ENCODE results near the gene NRP1.
A peak's percentile ranks its signal among the peaks of the same experiment; 100 is the strongest.
"Not testable (repeated sequence)": the region's sequence is repeated elsewhere in the genome, so short reads cannot be mapped to it uniquely, and the experiment has no call there.

NRP1 gene

DNA sequence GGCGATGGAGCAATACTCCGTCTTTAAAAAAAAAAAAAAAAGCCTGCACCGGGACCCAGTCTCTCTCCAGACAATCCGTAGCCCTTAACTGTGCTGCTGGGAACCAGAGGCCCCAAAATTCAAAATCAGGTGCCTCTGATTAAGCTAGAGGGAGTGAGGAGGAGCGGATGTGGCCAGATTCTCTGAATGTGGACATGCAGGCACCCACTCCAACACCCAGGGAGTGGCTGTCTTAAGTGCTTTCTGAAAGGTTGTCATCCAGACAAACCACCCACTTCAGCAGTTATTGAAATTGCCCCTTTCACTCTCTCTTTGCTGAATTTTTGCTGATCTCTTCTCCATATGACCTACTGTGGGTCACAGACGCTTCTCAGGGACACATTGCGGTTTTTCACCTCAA, 14.2 kb downstream of the NRP1 start:
- DNase-seq, result no peak

DNA sequence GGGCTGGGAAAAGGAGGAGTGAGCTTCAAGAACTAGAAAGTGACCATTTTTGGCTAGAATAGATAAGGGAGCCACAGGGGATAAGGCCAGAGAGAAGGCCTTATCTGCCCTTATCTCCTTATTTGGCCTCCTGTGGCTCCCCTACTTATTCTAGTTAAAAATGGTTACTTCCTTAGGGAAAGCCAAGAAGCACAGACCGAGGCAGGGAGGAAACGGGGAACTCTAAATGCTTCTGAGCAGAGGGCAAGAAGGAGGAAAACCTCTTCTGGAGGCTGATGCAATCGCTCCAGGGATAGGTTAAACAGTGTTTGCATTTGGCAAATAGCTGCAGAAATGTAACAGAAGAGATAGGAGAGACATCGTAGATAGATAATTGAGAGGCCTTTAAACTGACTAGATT, 18.6 kb downstream of the NRP1 start:
- DNase-seq, result no peak

DNA sequence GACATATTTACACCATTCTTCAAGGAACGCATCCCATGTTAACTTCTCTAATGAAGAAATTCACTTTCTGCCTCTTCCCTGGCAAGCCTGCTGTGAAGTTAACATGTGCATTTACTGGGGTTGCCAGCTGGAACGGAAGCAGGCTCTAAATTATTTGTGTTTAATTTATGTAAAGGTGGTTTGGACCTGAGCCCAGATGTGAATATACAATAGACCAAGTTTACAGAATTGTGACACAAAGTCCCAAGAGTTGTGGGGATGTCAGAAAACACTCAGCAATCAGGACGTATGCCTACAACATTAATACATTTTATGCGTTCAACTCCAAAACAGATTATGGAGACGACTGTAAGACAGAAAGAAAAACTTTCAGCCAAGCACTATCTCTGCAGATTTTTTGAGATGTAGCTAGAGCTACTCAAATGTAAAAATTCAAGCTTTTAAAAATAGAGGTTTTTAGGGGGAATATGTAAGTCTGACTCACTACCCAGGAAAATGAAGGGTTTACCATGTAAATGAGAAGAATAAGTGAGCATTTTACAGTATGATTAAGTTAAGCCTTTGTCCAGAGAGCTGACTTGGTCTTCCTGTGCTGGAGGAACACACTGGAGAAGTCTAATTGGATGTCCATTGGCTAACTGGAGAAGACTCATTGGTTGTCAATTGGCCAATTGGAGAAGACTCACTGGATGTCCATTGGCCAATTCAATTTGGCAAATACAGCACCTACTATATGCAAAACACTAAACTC, 19.5 kb downstream of the NRP1 start:
- peak; percentile 6 for DNase-seq

DNA sequence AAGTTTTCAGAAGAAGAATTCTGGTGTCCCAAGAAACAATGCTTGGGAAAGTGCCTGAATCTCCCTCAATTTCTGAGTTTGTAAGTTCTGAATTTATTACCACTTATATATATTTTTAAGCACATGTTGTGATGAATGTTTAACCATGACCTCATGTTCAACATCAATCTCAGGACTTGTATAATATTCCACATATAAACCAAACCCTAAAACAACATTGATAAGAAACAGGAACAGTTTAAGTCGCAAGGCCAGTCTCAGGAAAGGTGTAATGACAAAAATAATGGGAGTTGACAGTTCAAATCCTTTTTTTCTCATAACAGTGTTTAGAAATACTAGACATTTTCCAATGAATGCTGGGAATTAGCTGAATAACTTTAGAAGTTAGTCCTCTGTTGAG, 22.8 kb downstream of the NRP1 start:
- no peak for DNase-seq

DNA sequence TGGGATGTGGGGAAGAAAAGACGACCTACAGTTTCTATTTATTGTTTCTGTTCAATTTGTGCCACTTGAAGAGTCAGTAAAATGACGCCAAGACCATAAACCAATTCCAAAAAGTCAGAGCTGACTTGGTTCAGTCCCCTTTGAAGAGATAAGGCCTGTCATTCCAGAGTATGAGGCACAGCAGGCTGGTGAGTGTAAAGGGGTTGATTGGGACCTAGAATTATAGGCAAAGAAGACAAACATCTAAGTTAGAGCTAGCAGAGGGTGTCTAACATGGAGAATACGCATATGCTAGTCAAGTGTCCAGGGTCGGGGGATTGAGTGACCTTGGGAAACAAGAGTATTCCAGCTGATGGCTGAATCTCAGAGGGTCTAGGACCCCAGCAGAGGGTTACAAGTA, 23.6 kb downstream of the NRP1 start:
- DNase-seq, result no peak

DNA sequence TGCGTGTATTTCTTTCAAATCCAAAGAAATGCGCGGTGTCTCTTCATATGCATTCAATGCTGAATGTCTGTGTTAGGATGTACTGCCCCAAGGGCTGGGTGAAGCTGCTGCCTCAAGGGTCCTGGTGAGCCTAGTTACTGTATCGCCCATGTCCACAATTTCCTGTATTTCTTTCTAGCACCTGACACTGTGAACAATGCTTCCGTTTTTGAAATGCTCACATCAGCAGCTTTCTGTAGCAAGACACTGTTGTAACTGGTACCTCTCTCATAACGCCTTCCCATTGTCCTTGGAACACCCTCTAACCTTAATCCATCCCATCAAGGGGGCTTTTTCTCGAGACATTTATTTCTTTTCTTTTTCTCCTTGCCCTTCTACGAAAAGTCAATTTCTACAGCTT, 25.1 kb downstream of the NRP1 start:
- DNase-seq, result no peak

DNA sequence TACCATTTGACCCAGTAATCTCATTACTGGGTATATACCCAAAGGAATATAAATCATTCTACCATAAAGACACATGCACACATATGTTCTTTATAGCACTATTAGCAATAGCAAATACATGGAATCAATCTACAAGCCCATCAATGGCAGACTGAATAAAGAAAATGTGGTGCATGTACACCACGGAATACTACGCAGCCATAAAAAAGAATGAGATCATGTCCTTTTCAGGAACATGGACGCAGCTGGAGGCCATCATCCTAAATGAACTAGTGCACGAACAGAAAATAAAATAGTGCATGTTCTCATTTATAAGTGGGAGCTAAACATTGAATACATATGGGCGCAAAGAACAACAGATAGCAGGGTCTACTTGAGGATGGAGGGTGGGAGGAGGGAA, 26.6 kb downstream of the NRP1 start:
- DNase-seq, result no peak

DNA sequence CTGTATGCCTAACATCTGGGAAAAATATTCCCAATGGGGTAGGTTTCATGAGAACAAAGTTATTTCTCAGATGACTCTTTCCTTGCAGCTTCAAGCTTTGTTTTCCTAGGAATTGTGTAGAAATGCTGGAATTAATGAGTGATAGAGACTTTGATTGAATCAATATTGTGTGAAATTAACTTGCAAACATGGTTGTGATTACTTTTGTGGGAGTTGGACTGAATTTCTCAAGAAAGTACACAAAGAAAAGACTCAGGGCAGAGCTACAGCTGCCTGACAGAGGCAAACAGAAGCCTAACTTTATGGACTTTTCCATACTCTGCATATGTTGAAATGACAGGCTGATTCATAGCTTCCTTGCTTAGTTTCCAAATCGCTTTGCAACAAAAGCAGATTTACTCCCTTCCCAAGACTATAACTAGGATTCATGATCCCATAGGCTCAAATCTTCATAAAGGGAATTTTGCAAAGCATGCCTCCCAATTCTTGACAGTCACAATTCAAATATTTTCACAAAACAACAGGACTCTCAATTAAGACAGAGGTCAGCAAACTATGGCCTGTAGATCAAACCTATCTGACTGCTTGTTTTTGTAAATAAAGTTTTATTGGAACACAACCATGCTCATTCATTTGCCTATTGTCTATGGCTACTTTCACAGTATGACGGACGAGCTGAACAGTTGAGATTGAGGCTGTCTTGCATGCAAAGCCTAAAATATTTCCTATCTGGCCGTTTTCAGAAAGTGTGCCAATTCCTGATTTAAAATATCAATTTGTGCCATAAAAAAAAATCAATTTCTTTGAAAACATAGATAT, 27.6 kb downstream of the NRP1 start:
- peak; percentile 59 for DNase-seq

DNA sequence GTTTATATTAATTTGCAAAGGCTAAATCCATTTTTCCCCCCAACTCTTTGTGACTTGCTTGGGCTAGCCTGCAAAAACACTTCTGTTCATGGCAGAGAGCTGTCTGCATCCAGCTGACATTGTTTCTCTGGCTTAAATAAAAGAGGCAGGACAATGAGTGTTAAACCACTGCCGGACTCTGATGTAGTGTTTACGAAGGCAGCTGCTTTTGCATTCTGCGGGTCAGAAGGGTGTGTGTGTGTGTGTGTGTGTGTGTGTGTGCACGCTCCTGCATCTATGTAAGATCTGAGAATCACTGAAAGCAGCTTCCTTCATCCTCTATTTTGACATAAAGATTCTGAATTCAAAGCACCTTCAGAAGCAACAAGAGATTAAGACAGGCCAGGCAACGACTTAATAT, 28.3 kb downstream of the NRP1 start:
- peak; percentile 33 for DNase-seq

DNA sequence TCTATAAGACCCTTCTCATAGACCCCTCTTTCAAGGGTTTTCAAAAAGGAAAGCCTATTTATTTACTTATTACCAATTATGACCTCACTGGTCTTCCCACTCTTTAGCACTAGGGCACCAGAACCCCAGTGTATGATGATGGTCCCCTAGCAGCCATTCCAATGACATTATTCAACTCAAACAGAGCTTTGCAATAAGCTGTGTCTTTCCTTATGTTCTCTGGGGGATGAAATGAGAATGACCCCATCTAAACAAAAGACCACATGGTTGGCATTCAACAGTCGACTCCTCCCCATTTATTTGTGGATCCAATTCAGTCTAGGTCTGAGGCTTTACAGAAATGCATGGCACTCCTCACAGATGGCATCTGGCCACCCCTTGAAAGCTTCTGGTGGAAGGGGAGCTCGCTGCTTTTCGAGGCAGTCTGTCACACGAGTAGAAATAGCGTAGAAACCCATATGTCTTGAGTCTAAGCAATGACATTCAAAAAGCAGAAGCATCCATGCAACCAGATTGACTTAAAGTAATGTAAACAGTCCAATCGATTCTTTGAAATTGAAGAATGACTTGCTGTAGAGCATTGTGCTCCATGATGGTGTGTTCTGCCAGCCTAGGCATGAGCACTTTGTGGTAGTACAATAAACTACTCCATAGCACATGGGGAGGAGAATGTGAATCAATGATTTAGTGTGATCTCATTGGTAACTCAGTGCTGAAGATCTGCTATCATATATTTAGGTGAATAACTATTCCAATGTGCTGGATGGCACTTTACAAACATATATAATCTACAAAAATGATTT, 29.8 kb downstream of the NRP1 start:
- DNase-seq, result peak; percentile 43

DNA sequence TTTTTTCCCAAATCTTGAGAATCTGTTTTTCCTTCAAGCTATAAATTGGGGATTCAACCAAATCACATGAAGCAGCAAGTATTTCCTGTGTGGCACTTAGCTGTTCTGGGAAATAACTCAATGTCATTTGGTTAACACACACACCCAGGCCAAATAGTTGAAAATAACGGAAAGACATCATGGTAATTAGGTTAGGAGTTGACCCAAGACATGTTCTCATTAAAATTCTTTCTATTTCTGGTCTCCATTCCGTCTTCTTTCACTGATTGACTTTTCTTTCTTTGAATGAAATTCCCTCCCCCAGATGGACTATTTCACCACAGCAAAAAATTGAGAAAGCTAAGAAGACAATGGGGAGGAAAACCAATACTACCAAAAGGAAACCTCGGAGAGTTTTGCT, 30.5 kb downstream of the NRP1 start:
- no peak for DNase-seq

DNA sequence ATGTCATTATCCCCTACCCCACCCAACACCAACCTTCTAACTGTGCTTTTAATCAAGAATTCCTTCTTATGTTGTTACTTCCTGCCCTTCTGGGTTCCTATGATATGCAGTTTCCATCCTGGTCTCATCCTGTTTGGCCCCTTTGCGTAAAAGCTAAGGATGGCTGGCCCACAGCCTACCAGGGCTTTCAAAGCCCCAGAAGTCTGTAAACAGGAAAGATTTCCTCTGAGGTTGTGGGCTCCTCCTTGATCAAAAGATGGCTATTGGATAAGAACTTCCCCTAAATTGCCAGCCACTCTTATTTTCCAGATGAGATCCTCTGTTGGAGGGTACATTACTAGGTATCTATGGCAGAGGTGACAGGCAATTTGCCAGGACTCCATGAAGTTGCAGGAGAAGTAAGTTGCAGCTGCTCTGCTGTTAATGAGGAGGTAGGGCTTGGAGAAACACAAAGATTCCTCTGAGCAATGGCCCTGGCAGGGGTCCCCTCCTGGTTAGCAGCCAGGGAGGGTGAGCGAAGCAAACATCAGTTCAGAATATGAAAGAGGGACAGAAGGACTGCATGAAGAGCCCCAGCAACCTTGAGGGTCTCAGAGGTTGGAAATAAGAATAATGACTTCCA, 32.1 kb downstream of the NRP1 start:
- no peak for DNase-seq

DNA sequence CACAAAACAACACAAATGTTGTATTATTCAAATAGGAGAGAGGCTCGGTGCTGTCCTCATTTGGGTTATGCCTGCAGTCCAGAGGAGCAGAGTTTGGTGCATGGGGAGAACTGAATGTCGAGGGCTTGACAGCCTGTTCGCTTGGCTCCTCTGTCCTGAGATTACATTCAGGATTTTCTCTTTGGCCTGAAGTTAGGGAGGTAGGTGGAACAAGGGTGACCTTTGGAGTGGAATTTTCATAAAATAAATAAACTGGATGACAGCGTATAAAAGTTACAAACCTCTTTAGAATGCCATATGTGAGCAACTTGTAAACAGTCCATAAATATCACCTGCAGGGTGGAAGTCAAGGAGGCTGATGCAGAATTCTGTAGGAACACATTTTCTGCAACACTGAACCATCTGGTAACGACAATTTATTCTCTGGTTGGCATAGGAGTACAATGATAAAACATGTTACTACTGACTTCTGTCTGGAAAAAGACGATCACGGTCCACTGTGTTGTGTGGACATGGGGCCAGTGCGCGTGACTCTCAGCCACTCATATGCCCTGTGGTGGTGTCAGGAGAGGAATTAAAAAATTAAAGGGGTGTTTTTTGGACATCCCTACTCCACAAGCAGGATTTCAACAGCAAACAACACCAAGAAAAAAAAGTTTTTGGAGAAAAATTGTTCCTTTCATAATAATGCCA, 33.2 kb downstream of the NRP1 start:
- no peak for DNase-seq

DNA sequence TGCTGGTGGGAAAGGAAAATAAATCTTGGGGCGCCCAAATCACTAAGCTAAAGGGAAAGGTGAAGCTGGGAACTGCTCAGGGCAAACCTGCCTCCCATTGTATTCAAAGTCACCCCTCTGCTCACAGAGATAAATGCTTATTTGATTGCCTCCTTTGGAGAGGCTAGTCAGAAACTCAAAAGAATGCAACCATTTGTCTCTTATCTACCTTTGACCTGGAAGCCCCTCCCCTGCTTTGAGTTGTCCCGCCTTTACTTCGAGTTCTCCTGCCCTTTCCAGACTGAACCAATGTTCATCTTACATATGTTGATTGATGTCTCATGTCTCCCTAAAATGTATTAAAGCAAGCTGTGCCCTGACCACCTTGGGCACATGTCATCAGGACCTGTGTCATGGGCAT, 33.9 kb downstream of the NRP1 start:
- DNase-seq, result not testable (repeated sequence)

DNA sequence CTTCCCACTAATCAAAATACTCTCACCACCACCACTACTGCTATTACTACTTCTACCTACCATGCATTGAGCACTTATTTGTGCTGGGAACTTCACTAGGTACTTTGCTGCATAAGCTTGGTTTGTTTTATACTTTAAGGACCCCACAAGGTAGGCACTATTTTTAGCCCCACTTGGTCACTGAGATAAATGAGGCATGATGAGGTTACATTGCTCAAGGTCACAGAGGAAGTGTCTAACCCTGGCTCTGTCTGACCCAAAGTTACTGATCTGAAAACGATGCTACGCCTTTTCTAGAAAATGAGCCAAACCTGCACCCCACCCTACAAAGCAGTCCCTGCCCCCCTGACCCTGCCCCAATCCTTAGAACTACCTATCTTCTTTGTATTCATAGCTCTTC, 35.6 kb downstream of the NRP1 start:
- DNase-seq, result no peak

DNA sequence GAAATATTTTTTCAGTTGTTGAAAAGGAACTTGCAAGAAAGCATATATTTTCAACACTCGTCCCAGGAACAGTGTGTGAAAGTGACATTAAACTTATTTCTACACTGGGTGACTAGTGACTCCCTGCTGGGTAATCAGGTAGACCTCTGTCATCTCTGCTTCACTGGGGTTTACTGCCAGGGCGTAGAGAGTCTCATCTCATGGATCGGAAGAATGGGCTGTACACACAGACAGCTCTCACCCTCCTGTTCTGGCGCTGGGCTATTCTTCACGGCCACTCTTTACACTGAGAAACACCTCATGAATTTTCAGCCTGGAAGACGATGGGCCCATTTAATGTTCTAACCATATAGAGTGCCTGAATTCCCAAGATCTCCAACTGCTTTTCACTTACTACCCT, 36.4 kb downstream of the NRP1 start:
- DNase-seq, result no peak

DNA sequence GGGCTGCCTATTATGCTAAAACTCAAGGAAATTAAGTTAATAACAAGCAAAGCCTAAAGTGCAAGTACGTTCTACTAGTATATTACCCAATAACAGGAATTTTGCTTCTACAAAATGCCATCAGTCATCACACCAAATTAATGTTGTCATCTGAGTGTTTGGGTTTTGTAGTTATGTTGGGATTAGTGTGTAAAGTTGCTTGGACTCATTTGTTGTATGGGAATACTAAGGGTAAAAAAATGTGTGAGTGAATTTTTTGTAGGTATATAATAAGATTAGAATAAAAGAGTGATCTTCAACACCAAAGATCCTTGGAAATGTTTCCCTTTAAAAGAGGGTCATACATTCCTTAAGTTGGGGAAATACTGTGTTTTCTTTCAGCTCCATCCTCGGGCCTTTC, 38.6 kb downstream of the NRP1 start:
- peak; percentile 53 for DNase-seq

DNA sequence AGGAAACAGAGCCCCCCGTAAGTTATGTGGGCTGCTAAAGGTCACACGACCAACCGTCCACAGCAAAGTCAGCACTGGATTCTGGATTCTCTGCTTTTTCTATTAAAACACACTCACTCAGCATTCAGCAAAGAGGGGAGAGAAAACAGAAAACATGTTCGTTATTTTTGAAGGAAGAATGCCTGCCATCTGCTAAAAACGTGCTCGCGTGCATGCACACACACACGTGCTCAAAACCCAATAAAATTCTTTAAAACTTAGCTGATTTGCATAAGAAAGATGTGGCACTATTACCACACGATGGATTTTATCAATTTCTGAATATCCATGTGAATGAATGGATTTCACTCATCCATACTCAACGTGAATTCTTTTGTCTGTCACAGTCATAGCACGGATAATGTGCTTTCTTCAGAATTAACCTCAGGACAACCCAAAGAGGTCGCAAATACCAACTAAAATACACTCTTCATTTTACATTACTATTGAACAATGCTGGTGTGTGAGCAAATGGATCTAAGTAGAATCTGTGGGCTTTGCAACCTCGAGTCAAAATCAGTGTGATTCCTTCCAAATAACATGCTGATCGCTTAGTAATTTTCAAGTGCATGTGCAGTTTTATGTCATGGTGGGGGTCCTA, 40.8 kb downstream of the NRP1 start:
- no peak for DNase-seq

DNA sequence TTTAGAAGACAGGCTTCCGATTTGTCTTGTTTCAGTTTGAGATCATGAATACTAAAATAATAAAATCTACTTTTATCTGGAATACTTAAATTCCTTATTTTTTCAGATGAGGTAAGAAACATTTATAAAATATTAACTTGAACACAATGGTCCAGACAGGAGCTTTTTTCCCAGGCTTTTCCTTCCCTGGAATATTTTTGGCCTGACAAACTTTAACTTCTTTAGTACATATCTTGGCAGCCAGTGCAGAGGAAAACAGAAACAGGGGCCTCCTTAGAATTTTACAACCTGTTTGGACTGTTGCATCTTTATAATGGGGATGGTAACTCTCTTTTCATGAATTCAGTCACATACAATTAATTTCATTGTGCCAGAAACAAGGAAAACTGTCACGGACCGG, 41.4 kb downstream of the NRP1 start:
- DNase-seq, result no peak

DNA sequence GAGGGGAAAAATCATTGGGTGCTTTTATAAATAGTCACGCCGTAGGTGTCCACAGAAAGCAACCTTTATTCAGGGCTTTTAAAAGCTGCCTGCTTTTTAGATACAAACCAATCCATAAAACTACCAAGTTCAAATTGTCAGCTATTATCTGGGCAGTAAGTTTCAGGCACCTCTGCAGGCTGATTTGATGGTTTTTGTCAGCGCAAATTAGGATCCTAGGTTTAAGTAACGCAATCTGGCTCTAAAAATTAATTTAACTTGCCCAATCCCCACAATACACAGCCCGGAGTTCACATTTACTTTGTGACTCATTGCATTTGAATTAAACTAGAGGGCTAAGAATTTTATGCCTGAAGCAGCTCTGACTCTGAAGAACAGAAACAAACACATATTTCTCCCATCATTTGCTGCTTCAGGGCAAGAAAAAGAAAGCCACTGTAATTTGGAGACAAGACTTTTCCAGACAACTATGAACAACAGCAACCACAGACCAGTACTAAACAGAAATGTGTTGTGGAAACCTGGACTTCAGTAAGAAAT, 43.3 kb downstream of the NRP1 start:
- DNase-seq, result peak; percentile 93

DNA sequence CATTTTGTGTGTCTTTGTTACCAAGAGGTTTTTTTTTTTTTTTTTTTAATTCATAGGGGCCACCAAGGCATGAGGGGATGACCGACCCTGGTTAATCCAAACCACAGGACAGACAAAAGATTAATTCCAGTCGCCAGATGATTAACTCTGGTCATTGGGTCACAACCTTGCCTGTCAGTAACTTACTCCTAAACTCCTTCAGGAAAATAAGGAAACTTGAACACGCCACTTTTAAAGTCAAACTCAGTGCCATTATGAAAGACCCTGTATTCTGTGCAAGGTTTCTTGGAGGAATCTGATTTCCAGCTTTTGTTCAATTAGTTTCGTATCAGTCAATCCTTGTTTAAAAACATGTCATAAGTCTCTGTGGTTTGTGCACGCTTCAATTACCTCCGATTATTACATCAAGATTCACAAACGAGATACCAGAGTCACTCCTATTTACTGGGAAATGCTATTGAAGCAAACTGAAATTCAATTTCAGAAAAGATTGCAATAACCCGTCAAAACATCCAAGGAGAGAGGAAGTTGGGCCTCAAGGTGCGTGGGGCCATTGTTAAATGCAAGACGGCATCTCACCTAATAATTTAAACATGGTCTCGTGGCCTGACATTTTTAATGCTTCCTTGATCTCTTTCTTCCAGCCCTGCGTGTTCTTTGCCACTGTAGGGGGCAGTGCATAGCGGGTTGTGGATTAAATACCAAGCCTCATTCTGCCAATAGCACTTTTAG, 44.0 kb downstream of the NRP1 start:
- no peak for DNase-seq
